GM20000 (cell line): ENCODE measurements around the gene FAM53B.

Source experiments
- DNase-seq: peaks from one replicate; pipeline ENCODE4 v3.0.0; 2012; ENCODE audit warnings: low spot score
- TF ChIP-seq, protein P1 (sequence below): IDR thresholded peaks from 2 replicates; pipeline ENCODE4 v1.5.1; 2012; ENCODE audit warnings: mild to moderate bottlenecking, control low read depth; ENCODE audit errors: extremely low read depth, missing control alignments

The FAM53B gene

DNA sequence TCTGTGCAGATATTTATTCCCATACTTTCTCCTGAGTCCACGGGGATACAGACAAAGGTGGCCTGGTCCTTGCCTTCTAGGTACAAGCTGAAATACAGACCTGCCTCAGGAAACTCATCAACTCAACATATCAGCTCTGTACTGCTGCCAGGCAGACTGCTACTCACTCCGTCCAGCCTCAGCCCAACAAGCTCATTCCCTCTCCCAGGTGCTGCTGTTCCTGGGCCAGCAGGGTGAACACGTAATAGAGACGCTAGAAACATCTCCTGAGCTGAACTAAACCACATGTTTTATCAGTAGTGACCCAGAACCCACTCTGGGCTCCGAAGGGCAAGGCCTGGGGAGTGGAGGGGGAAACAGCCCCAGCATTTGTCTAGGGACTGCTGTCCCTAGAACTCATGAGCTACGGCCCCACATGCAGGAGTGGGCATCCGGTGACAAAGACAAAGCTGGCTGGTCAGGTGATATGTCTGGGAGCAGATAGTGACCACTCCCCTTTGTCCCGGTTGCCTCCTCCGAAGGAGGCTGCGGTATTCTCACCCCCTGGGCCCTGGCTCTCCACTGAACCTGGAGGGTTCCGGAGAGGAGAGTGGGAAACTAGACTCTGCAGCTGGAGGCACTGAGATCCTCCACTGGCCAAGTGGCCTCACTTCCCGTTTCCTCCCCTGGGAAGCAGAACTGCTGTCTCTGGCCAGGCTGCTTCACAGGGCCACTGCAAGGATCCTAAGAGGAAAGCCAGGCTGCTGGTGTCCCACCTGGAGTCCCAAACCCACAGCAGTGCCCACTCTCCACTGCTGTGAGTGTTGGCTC lies 116.1 kb downstream of the FAM53B start:
- TF ChIP-seq, protein P1, sequence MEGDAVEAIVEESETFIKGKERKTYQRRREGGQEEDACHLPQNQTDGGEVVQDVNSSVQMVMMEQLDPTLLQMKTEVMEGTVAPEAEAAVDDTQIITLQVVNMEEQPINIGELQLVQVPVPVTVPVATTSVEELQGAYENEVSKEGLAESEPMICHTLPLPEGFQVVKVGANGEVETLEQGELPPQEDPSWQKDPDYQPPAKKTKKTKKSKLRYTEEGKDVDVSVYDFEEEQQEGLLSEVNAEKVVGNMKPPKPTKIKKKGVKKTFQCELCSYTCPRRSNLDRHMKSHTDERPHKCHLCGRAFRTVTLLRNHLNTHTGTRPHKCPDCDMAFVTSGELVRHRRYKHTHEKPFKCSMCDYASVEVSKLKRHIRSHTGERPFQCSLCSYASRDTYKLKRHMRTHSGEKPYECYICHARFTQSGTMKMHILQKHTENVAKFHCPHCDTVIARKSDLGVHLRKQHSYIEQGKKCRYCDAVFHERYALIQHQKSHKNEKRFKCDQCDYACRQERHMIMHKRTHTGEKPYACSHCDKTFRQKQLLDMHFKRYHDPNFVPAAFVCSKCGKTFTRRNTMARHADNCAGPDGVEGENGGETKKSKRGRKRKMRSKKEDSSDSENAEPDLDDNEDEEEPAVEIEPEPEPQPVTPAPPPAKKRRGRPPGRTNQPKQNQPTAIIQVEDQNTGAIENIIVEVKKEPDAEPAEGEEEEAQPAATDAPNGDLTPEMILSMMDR = no peak
- DNase-seq = no peak

DNA sequence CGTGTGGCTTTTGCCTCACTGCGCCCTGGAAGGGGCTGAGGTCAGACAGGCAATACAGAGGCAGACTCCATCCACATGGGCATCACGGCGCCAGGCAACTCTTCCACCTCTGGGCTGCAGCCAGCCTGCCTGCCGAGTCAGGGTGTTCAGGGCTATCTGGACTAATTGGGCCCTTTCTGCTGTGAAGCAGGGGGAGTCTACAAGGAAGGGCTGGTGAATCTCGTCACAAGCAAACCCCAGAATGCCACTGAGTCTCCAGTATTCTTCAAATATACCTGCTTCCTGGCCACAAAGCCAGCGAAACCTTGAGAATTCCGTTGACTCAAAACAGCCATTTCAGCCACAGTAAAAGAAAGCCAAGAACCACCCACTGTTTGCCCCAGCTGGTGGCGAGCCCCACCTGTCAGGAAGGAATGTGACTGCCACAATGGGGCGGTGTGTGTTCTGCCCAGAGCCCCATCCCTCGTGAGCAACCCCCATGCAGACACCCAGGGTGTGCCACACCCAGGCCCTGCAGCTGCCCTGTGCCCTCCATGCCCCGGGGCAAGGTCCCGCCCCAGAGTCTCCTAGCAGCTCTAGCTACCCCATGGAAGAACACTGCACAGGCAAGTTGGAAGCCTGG lies 117.3 kb downstream of the FAM53B start:
- TF ChIP-seq, protein P1 = no peak
- no peak for DNase-seq

DNA sequence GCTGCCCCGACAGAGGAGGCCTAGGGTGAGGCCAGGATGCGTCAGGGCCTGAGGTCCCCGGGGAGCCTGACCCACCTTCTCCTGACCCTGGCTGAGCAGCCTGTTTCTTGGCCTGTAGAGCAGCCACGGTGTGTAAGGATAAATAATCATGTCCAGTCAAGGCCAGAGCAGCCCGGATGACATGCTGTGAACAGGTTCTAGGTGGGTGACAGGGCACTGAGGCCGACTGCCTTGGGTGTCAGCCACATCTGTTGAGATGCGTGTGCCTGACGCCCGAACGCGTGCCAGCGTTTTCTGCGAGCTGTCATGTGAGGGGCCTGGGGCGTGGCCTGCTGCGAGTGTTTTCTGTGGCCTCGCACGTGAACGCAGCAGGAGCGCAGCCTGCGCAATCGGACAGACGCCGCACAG lies 118.3 kb downstream of the FAM53B start:
- no peak for DNase-seq
- TF ChIP-seq, protein P1 = no peak

DNA sequence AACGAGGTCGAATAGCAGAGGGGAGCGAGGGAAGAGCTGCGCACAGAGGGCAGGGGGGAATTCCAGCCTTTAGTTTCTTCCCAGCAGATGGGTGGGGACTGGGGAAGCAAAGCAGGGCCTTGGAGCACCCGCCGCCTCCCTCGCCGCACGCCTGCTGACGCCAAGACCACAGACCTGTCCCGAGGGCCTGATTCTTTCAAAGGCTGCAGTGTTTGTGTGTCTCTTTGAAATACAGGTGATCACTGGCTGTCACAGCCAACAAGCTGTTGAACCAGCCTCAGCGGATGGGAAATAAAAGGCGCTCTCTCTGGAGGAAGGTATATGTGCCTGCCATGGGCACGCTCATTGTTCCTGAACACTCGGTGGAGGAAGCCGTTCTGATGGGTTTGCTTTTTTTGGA lies 119.3 kb downstream of the FAM53B start:
- DNase-seq = no peak
- TF ChIP-seq, protein P1 = no peak

DNA sequence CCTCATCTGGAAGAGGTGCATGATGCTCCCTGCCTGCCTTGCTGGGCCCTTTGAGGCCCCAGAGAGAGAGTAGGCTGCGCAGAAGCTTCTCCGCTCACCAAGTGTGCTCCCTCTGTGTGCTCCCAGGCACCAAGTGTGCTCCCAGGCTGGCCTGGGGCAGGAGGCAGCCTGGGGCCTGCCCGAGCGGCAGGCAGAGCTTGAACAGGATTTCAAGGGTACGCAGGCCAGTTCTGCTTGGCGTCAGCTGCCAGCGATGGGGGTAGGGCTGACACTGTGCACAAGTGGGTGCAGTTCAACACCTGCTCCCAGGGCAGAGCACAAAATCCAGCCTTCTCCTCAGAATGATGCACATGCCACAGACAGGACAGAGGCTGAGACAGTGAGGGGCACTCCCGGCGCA lies 119.7 kb downstream of the FAM53B start:
- no peak for DNase-seq
- TF ChIP-seq, protein P1 = no peak

DNA sequence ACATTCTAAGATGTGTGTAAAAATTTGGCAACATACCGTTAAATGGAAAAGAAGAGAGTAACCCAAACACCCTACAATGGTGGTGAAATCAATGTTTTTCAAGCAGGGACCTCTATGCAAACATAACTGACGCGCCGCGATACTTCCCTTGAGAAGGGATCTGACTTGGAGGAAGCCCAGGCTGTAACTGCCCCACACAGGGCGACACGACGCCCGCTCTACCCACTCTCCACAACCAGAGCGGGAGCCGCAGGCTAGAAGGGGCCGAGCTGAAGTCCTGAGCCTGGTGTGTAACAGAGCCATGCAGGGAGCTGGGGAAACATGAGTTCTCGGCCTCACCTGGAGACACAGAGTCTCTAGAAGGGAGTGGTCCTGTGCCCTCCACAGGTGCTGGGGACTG lies 120.2 kb downstream of the FAM53B start:
- TF ChIP-seq, protein P1 = no peak
- no peak for DNase-seq

DNA sequence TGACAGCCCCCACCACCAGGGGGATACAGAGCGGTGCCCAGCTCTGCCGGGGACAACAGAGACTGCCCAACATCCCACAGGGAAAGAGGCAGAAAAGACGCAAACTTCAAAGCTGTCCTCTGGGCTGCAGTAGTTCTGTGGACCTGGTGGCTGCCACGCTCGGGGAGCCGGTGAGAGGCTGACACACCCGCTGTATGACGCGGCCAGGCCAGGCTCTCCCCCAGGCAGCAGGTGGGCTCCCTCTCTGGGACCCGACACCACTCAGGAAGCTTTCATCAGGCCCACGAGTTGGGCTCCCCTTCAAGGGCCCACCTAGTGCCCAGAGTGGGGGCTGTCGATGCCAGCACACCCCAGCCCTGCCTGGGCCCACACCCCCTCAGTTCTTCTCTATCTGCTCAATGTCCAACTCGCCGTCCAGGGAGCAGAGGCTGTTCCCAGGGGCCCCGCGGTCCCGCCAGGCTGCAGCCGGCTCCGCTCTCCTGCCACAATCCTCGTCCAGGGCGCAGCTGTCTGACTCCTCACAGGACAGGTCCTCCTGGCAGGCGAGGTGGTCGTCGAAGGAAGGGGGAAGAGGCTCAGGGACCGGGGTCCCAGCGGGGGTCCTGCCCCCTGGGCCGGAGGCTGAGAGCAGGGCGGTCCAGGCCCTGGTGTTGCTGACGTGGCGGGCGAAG lies 121.2 kb downstream of the FAM53B start:
- TF ChIP-seq, protein P1 = no peak
- DNase-seq = no peak
